Measurements from ENCODE around the gene ZNF319. TPM values are rescaled to one million over a fixed set of nuclear protein-coding genes. Genes with fewer than 3 reads are reported as not detected.

The ZNF319 gene
- total and polyA plus RNA-seq, 2 of the 4 experiments (the other 2 are of a cell fraction): 0.90 to 6.3 TPM

GRCh38 chr16:57987441-57988177 lies 12.9 kb downstream of the ZNF319 start:
- Histone ChIP-seq H4K20me1 (ENCODE audit: insufficient read depth, low read length) (no peaks in the 10 kb centered on the region; the same call in 1 of the 2 replicates), H2BK15ac (ENCODE audit: low read depth, low read length) (no peak overlapping the region), H3K18ac (ENCODE audit: low read depth, low read length) (no peak overlapping the region), H4K8ac (ENCODE audit: low read depth in 2 of 2, low read length in 2 of 2) (no peak overlapping the region), H2BK20ac (ENCODE audit: low read depth, low read length) (no peak overlapping the region), H4K91ac (ENCODE audit: insufficient read depth, low read depth, low read length) (no peak overlapping the region), H3K27me3 (ENCODE audit: control insufficient read depth, insufficient read depth, low read length) (peaks cover 35% of the 10 kb centered on the region), H2AK9ac (replicated peaks; ENCODE audit: low read depth, low read length, poor library complexity) (no peak overlapping the region), H3K36me3 (ENCODE audit: control insufficient read depth, insufficient read depth, low read length) (no peaks in the 10 kb centered on the region), H2AK5ac (ENCODE audit: low read depth, low read length) (no peak overlapping the region), H3K23ac (ENCODE audit: low read depth, low read length) (no peak overlapping the region), H3K79me1 (ENCODE audit: low read depth in 1 of 2, low read length in 2 of 2) (no peaks in the 10 kb centered on the region), H3K27ac (ENCODE audit: insufficient read depth, low read length) (no peak overlapping the region), H2BK5ac (ENCODE audit: low read depth, low read length, poor library complexity, severe bottlenecking) (no peak overlapping the region), H3K9me3 (ENCODE audit: control insufficient read depth, insufficient read depth, low read length) (no peaks in the 10 kb centered on the region), H3K9ac (ENCODE audit: low read depth, low read length) (no peak overlapping the region), H3K56ac (ENCODE audit: extremely low read depth, insufficient read depth, low read length) (no peak overlapping the region), H2AFZ (replicated peaks; ENCODE audit: low read length, poor library complexity) (no peak overlapping the region), H3K9me1 (ENCODE audit: insufficient read depth, low read length) (no peaks in the 10 kb centered on the region), H3K4ac (ENCODE audit: low read depth, low read length) (no peak overlapping the region), H4K5ac (ENCODE audit: low read depth, low read length) (no peak overlapping the region), H3K4me1 (ENCODE audit: control insufficient read depth, insufficient read depth, low read length) (peaks cover 2% of the 10 kb centered on the region; the same call in 1 of the 2 replicates), H3K14ac (replicated peaks; ENCODE audit: low read depth, low read length) (no peak overlapping the region), H3K4me2 (ENCODE audit: low read depth, low read length) (no peak overlapping the region), H2BK120ac (ENCODE audit: low read depth, low read length) (no peak overlapping the region), H3K4me3 (ENCODE audit: insufficient read depth, low read depth, low read length) (no peak overlapping the region)
- DNase-seq: no peak
- ChIA-PET POLR2A (ENCODE audit: unreplicated experiment) (no interaction called here), CTCF (no interaction called here)
- no peak for TF ChIP-seq RAD21 (IDR thresholded peaks at IDR 0.05; ENCODE audit: low read length)
- TF ChIP-seq MAZ (IDR thresholded peaks at IDR 0.05; ENCODE audit: borderline replicate concordance, low read depth, low read length): no peak
- no peak for TF ChIP-seq CEBPB (IDR thresholded peaks at IDR 0.05; ENCODE audit: low read depth, low read length)
- no peak for TF ChIP-seq CTCF (conservative IDR thresholded peaks at IDR 0.05; ENCODE audit: low read depth, low read length)
- no peak for TF ChIP-seq BHLHE40 (IDR thresholded peaks at IDR 0.05; ENCODE audit: low read depth, low read length)
- no peak for TF ChIP-seq CHD1 (IDR thresholded peaks at IDR 0.05; ENCODE audit: low read depth, low read length)
- no peak for TF ChIP-seq SMC3 (IDR thresholded peaks at IDR 0.05; ENCODE audit: low read depth, low read length)
- no peak for TF ChIP-seq ELK1 (IDR thresholded peaks at IDR 0.05; ENCODE audit: borderline replicate concordance, low read depth, low read length)
- TF ChIP-seq MAFK (IDR thresholded peaks at IDR 0.05; ENCODE audit: low read depth, low read length): no peak
- no peak for TF ChIP-seq RCOR1 (IDR thresholded peaks at IDR 0.05; ENCODE audit: insufficient replicate concordance, low read length)
- dilution Hi-C loops (cut with HindIII; ENCODE audit: low sequenced_read_pairs, unreplicated experiment) (no loop called here), in situ Hi-C loops (cut with MboI; ENCODE audit: low sequenced_read_pairs) (no loop called here), intact Hi-C loops (cut with micrococcal nuclease) (no loop called here)
- WGBS, 2 experiments (ENCODE audit: extremely low coverage in 2 of 2, insufficient read length in 1 of 2): 100% methylated on average over 2 of the region's 8 CpGs; no CpG with 5 or more reads in 1 of the 2 experiments
- no TSS peak for BruUV-seq (replicated peaks)
- ATAC-seq (ENCODE audit: low read depth): no peak
